Osteocyte (in vitro differentiated cells): ENCODE results near the gene VRK1. TPM values are rescaled to one million over a fixed set of nuclear protein-coding genes. Genes with fewer than 3 reads are reported as not detected.
"Not testable (repeated sequence)": the region's sequence is repeated elsewhere in the genome, so short reads cannot be mapped to it uniquely, and the experiment has no call there.

Source experiments
- DNase-seq: peaks from one replicate; pipeline ENCODE4 v3.0.0; 2021; ENCODE audit warnings: mixed read lengths; ENCODE audit not compliant: unreplicated experiment; ENCODE audit errors: extremely low spot score
- H3K27ac Mint-ChIP-seq: one replicate; pipeline ENCODE4 v1.8.0; 2021; ENCODE audit warnings: mild to moderate bottlenecking, mixed read lengths; ENCODE audit not compliant: unreplicated experiment
- H3K27me3 Mint-ChIP-seq: one replicate; pipeline ENCODE4 v1.8.0; 2021; ENCODE audit warnings: mixed read lengths; ENCODE audit not compliant: unreplicated experiment
- H3K36me3 Mint-ChIP-seq: one replicate; pipeline ENCODE4 v1.8.0; 2021; ENCODE audit warnings: mixed read lengths; ENCODE audit not compliant: unreplicated experiment
- H3K4me1 Mint-ChIP-seq: one replicate; pipeline ENCODE4 v1.8.0; 2021; ENCODE audit warnings: mixed read lengths; ENCODE audit not compliant: unreplicated experiment
- H3K4me3 Mint-ChIP-seq: one replicate; pipeline ENCODE4 v1.8.0; 2021; ENCODE audit warnings: mild to moderate bottlenecking, moderate library complexity, mixed read lengths; ENCODE audit not compliant: unreplicated experiment
- H3K9me3 Mint-ChIP-seq: one replicate; pipeline ENCODE4 v1.8.0; 2021; ENCODE audit warnings: mixed read lengths; ENCODE audit not compliant: unreplicated experiment
- CTCF ChIP-seq: fragments of 200-600 bp; sonication (generic); IDR thresholded peaks from 2 replicates; pipeline ENCODE4 v1.5.0; 2021; ENCODE audit warnings: antibody characterized with exemption, mild to moderate bottlenecking, moderate library complexity
- total RNA-seq: library from RNA; stranded (reverse); gene quantifications from 2 replicates; pipeline ENCODE4 v1.2.1, GENCODE V29; 2021

Gene VRK1
- total RNA-seq, 1 donor from 2014 or later = 10.6 TPM

GRCh38 chr14:96757456-96757855 lies 39.7 kb upstream of the VRK1 start:
- H3K4me3 Mint-ChIP-seq = no peak overlapping the region
- H3K4me1 Mint-ChIP-seq = no peaks in the 10 kb centered on the region
- peaks cover 3% of the 10 kb centered on the region for H3K27me3 Mint-ChIP-seq
- no peak for DNase-seq
- no peaks in the 10 kb centered on the region for H3K36me3 Mint-ChIP-seq
- no peak for TF ChIP-seq CTCF
- H3K9me3 Mint-ChIP-seq = no peaks in the 10 kb centered on the region
- H3K27ac Mint-ChIP-seq = no peak overlapping the region

- Mint-ChIP-seq H3K27ac (no peak overlapping the region), H3K9me3 (no peaks in the 10 kb centered on the region), H3K4me1 (no peaks in the 10 kb centered on the region), H3K27me3 (peaks cover 5% of the 10 kb centered on the region), H3K36me3 (no peaks in the 10 kb centered on the region), H3K4me3 (no peak overlapping the region)
- no peak for DNase-seq
- no peak for TF ChIP-seq CTCF
Observed at GRCh38 chr14:96761066-96761465, 36.1 kb upstream of the VRK1 start.

GRCh38 chr14:96762650-96763049 lies 34.5 kb upstream of the VRK1 start:
- Mint-ChIP-seq H3K4me3 (no peak overlapping the region), H3K9me3 (no peaks in the 10 kb centered on the region), H3K27ac (no peak overlapping the region), H3K4me1 (no peaks in the 10 kb centered on the region), H3K36me3 (no peaks in the 10 kb centered on the region), H3K27me3 (peaks cover 5% of the 10 kb centered on the region)
- no peak for DNase-seq
- TF ChIP-seq CTCF = no peak

- H3K36me3 Mint-ChIP-seq = no peaks in the 10 kb centered on the region
- TF ChIP-seq CTCF = no peak
- H3K4me3 Mint-ChIP-seq = no peak overlapping the region
- H3K27me3 Mint-ChIP-seq = peaks cover 2% of the 10 kb centered on the region
- no peaks in the 10 kb centered on the region for H3K9me3 Mint-ChIP-seq
- H3K4me1 Mint-ChIP-seq = no peaks in the 10 kb centered on the region
- no peak overlapping the region for H3K27ac Mint-ChIP-seq
- DNase-seq = no peak
Observed at GRCh38 chr14:96764012-96764411, 33.2 kb upstream of the VRK1 start.

GRCh38 chr14:96765205-96765604 lies 32.0 kb upstream of the VRK1 start:
- not testable (repeated sequence) for H3K4me1 Mint-ChIP-seq, H3K4me3 Mint-ChIP-seq, H3K27ac Mint-ChIP-seq, DNase-seq, H3K9me3 Mint-ChIP-seq, H3K27me3 Mint-ChIP-seq, H3K36me3 Mint-ChIP-seq

- TF ChIP-seq CTCF = no peak
- Mint-ChIP-seq H3K4me1 (no peaks in the 10 kb centered on the region), H3K9me3 (no peaks in the 10 kb centered on the region)
Observed at GRCh38 chr14:96772929-96773328, 24.3 kb upstream of the VRK1 start.

More at GRCh38 chr14:96772929-96773328, 24.3 kb upstream of the VRK1 start:
- DNase-seq = no peak
- Mint-ChIP-seq H3K27me3 (peaks cover 2% of the 10 kb centered on the region), H3K4me3 (no peak overlapping the region), H3K36me3 (no peaks in the 10 kb centered on the region), H3K27ac (no peak overlapping the region)
